EL (cell line): ENCODE results near the gene ZKSCAN1.
A peak's percentile ranks its signal among the peaks of the same experiment; 100 is the strongest.

ENCODE experiments used
- DNase-seq: peaks from one replicate; pipeline ENCODE4 v3.0.0-alpha.2; 2016

The ZKSCAN1 gene

DNA sequence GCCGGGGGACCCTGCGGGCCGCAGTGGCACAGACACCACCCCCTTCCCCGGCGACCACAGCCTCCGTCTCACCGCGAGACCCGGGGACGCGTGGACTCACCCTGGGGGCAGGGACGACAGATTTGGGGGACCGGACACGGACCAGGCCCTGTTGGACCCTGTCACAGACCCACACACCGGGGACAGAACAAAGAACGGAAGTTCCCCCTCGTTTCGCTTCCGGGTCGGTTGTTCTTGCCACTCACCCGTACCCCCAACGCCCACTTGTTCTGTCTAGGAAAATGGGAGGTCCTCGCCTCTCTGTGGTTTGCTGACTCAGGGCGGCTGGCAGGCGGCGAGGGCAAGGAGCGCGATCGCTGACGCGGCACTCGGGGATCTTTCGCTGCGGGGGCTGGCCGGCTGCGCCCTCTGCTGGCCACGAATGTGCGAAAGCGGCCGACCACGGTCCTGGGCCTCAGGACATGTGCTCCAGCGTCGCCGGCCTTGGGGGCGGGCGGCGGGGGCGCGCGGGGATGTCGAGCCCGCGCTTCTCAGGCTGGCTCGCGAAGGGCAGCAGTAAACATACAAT is 66.2 kb downstream of the ZKSCAN1 start, which contains the start of gene ZNF3:
TSS of gene ZNF3 (minus strand) at position 189 of the 568 bp plus-strand sequence. CDS start 4,366 bp downstream, outside the sequence.
- peak; percentile 99 for DNase-seq

DNA sequence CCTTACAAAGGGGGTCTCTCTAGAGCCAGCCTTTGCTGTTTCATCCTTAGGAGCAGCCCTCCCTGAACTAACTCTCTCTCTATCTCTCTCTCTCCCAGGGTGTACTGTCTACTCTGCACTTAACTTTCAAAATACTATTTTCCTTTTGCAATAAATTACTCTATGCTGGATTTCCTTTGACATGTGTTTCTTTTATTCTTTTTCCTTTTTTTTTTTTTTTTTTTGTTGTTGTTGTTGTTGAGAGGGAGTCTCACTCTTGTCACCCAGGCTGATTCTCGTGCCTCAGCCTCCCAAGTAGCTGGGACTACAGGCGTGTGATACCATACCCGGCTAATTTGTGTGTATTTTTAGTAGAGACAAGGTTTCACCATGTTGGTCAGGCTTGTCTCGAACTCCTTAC is 67.6 kb downstream of the ZKSCAN1 start:
- no peak for DNase-seq

DNA sequence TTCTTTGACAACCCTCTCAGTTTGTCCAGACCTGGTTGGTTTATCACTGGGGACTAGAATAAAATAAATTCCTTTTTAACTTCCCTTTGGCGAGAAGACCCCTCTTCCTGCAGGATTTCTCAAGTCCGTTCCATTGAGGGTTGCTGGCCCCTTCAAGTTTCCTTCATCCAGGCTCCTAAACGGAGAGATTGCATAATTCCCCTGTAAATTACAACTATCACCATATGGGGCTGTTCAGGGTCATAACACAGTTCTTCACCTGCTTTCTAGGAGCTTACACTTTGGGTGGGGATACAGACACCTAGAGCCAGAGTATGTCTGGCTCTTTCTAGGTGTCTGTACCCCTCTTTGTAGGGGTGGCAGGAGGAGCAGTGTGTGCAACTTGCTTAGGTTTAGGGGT is 70.1 kb downstream of the ZKSCAN1 start:
- DNase-seq = no peak

DNA sequence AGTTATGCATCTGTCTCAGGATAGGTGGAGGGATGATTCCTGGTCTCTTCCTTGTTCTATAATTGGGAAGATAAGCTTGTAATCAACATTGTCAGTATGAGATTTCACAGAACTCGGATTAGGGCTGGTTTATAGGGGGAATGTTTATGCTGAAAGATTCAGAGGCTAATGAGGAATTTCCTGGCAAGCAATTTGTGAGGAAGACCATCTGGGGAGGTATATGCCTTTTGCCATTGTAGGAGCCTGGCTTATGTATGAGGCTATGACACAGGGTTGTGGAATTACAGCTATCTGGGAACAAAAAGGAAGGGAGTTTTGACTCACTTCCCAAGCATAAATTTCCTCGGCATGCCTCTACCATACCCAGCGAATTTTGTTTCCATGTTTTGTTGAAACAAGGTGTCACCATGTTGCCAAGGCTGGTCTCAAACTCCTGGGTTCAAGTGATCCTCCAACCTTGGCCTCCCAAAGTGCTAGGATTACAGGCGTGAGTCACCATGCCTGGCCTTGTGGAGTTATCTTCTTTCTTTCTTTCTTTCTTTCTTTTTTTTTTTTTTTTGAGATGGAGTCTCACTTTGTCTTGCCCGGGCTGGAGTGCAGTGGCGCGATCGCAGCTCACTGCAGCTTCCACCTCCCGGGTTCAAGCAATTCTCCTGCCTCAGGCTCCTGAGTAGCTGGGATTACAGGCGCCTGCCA is 71.8 kb downstream of the ZKSCAN1 start:
- DNase-seq = peak; percentile 98

DNA sequence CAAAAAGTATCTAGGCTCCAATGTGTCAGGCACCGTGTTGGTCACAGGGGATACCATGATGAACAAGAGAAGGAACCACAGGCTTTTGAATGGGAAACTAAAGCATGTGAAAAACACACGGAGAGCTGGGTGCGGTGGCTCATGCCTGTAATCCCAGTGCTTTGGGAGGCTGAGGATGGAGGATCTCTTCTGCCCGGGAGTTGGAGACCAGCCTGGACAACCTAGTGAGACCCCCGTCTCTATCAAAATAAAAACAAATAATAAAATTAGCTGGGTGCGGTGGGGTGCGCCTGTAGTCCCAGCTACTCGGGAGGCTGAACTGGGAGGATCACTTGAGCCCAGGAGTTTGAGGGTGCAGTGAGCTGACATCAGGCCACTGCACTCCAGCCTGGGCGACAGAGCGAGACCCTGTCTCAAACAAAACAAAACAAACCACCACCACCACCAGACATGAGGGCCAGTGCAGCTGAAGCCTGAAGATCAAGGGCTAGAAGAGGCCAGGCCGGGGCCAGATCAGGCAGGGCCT is 72.8 kb downstream of the ZKSCAN1 start:
- DNase-seq = no peak

DNA sequence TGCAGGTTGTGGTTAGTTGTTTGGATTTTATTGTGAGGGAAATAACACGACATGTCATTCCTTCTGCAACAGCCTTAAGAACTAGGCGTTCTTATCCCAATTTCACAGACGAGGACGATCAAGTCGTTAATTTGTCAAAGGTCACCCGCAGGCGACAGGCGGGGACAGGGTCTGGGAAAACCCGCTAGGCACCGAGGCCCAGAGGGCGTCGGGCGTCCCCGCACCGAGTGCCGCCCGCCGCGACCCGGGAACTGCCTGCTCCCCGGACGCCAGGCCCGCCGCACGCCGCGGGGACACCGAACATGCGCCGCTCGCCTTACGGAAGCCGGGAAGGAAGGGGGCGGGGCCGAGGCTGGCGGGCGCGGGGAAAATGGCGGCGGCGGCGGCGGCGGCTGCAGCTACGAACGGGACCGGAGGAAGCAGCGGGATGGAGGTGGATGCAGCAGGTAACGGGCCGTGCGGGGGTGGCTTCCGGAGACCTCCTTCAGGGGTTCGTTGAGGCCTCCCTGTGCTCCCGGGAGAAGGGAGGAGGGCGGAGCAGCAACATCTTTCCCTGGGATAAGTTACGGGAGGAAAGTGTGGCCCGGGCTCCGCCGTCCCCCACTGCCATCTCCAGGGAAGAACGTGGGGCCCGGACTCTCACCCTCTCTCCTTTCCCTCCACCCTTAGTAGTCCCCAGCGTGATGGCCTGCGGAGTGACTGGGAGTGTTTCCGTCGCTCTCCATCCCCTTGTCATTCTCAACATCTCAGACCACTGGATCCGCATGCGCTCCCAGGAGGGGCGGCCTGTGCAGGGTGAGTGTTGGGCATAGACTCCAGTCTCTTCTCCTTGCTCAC is 73.4 kb downstream of the ZKSCAN1 start, which contains the start of gene COPS6:
TSS of gene COPS6 (plus strand) at position 349 of the 837 bp plus-strand sequence. CDS start at position 371, 22 bp downstream.
- DNase-seq = peak; percentile 72

DNA sequence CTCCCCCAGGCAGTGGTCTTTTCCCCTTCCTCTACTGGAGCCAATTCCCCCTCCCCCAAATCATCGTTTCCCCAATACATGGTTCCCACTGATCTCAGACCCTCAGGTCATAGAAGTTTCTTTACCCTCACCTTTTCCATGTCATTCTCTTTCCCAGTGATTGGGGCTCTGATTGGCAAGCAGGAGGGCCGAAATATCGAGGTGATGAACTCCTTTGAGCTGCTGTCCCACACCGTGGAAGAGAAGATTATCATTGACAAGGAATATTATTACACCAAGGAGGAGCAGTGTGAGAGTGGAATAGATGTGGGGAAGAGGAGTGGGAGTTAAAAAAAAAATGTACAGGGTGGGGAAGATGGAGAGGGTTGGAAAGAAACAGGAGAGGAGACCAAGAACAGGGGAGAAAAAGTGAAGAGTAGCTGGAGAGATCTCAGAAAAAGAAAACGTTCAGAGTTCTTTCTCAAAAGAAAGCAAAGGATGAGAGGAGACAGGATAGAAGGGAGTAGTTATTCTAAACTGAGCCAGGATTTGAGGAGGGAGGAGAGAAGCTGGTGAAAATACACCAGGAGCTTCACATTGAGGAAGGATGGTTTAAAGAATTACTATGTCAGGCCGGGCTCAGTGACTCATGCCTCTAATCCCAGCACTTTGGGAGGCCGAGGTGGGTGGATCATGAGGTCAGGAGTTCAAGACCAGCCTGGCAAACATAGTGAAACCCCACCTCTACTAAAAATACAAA is 74.2 kb downstream of the ZKSCAN1 start:
- peak; percentile 53 for DNase-seq

DNA sequence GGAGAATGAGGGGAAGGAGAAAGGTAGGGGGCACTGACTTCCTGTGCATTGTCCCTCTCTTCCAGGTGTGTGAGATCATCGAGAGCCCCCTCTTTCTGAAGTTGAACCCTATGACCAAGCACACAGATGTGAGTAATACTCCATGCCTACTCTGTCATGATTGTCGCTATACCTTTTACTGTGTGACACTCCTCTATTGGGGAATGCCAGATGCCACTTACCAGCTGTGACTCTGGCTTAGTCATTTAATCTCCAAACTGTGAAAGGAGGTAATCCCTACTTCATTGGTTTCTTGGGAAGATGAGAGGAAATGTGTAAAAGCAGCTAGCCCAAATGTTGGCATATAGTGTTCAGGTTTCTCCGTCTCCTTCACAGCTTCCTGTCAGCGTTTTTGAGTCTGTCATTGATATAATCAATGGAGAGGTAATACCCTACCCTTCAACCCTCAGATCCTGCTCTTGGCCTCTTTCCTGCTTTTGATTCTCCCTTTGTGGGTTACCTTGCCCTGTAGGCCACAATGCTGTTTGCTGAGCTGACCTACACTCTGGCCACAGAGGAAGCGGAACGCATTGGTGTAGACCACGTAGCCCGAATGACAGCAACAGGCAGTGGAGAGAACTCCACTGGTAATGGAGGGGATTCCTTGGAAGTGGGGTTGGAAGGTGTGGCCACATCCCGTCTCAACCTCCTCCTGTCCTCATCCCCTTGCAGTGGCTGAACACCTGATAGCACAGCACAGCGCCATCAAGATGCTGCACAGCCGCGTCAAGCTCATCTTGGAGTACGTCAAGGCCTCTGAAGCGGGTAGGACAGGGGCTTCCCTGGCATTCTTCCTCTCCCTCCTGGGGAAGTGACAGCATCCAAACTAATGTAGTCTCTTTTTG is 75.4 kb downstream of the ZKSCAN1 start:
- DNase-seq = peak; percentile 22
